ENCODE data around the gene OR10G3.

OR10G3 gene

DNA sequence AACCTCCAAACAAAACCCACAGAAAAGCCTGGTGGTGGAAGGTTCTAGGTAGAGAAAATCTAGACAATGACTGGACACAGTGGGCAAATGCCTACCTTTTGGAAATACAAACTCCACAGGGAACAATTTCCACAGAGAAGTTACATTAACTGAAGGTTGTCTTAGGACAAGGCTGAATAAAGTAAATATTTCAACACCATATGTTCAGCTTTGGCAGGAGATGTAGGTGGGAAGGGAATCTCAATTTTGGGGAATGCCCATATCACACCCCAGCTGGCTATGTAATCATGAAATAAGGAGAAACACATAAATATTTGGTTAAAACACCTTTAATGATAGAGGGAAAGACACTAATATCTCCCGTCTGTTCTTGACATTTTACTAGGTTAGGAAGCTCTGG lies 59.1 kb downstream of the OR10G3 start:
- TF ChIP-seq, protein P1, sequence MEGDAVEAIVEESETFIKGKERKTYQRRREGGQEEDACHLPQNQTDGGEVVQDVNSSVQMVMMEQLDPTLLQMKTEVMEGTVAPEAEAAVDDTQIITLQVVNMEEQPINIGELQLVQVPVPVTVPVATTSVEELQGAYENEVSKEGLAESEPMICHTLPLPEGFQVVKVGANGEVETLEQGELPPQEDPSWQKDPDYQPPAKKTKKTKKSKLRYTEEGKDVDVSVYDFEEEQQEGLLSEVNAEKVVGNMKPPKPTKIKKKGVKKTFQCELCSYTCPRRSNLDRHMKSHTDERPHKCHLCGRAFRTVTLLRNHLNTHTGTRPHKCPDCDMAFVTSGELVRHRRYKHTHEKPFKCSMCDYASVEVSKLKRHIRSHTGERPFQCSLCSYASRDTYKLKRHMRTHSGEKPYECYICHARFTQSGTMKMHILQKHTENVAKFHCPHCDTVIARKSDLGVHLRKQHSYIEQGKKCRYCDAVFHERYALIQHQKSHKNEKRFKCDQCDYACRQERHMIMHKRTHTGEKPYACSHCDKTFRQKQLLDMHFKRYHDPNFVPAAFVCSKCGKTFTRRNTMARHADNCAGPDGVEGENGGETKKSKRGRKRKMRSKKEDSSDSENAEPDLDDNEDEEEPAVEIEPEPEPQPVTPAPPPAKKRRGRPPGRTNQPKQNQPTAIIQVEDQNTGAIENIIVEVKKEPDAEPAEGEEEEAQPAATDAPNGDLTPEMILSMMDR (IDR thresholded peaks at IDR 0.05; ENCODE audit: low read depth, low read length): no peak
- DNase-seq (ENCODE audit: low read depth in 2 of 2): no peak
- no peak overlapping the region for H3K4me3 ChIP-seq (replicated peaks in 1 of 2; ENCODE audit: low read depth in 2 of 2, low read length in 2 of 2)

DNA sequence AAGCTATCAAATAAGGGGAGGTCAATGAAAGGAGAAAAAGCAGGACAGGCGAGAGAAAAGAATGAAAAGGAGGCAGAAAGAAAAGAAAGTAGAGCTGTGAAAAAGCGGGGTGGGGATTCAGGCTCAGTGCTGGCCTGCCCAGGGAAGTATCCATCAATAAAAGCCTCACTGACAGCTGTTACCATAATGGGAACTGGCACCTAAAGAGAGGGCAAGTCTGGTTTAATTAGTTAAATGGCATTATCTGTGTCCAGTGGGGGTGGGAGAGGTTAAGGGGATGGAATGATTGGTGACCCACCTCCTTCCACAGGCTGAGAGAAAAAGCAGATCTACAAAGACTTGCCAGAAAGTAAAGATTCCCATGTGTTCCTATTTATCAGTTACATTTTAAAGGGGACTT lies 61.2 kb downstream of the OR10G3 start:
- no peak for DNase-seq (ENCODE audit: low read depth in 2 of 2)
- no peak overlapping the region for H3K4me3 ChIP-seq (replicated peaks in 1 of 2; ENCODE audit: low read depth in 2 of 2, low read length in 2 of 2)
- TF ChIP-seq, protein P1 (IDR thresholded peaks at IDR 0.05; ENCODE audit: low read depth, low read length): no peak

Measured in cardiac fibroblast (primary cell).